ENCODE measurements around the gene CMSS1.

DNA sequence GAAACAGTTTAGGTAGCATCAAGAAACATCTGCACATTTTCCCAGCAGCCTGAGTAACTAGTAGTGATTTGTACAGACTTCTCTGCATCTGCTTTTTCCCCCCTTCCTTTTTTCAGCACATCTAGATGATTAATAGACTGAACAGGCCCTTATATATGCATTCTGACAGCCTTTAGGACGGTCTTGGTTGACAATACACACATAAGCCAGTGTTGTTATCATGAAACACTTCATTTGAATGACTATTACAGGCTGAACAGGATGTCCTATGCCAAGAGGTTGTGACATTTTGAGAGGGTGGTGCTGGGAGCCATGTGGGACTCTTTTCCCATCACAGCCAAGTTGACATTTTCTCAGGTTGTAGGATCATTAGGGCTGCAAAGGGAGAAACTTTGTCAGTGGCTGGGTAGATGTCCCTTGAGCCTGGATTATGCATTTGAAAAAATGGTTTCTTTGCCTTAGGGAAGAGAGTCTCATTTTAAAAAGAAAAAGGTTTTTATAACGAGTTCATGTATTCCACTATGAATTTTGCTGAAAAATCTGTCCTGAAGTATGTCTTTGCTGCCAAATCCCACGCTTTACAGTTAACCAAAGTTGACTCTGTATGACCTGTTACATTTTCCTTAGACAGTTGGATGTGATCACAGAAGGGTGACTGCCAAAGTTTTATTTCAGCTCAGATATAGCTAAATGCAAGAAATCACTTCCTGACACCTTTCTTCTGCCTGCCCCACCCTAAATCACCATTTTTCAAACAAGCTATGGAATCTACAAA lies 223.0 kb downstream of the CMSS1 start:
- TF ChIP-seq POLR2AphosphoS5 (IDR thresholded peaks at IDR 0.05; ENCODE audit: low read depth, low read length) (no peak), SIN3A (IDR thresholded peaks at IDR 0.05; ENCODE audit: borderline replicate concordance, insufficient read depth, low read depth, low read length) (no peak), TCF7L2 (IDR thresholded peaks at IDR 0.05; ENCODE audit: low read depth, low read length) (no peak)
- TF ChIP-seq, protein P1, sequence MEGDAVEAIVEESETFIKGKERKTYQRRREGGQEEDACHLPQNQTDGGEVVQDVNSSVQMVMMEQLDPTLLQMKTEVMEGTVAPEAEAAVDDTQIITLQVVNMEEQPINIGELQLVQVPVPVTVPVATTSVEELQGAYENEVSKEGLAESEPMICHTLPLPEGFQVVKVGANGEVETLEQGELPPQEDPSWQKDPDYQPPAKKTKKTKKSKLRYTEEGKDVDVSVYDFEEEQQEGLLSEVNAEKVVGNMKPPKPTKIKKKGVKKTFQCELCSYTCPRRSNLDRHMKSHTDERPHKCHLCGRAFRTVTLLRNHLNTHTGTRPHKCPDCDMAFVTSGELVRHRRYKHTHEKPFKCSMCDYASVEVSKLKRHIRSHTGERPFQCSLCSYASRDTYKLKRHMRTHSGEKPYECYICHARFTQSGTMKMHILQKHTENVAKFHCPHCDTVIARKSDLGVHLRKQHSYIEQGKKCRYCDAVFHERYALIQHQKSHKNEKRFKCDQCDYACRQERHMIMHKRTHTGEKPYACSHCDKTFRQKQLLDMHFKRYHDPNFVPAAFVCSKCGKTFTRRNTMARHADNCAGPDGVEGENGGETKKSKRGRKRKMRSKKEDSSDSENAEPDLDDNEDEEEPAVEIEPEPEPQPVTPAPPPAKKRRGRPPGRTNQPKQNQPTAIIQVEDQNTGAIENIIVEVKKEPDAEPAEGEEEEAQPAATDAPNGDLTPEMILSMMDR (IDR thresholded peaks at IDR 0.05) = no peak
